Activated CD8-positive, alpha-beta T cell treated with anti-CD3 and anti-CD28 coated beads for 36 hours (primary cell): Measurements from ENCODE around the gene NKAIN2. TPM values are rescaled to one million over a fixed set of nuclear protein-coding genes. Genes with fewer than 3 reads are reported as not detected.

ENCODE experiments used
- ATAC-seq: fragments of 200-7000 bp; cut with Tn5 transposase; one replicate; pipeline ENCODE4 v1.10.0; 2021; ENCODE audit warnings: mild to moderate bottlenecking, moderate library complexity
- CTCF ChIA-PET: fragments of 350-600 bp; sonication (Branson Sonifier 250); formaldehyde crosslinking; loops from one replicate; lab custom pipeline; 2021; ENCODE audit warnings: antibody characterized with exemption; lab: Charles Lee
- POLR2A ChIA-PET: fragments of 350-600 bp; sonication (Branson Sonifier 250); formaldehyde crosslinking; loops from one replicate; lab custom pipeline; 2021; ENCODE audit warnings: antibody characterized with exemption; lab: Charles Lee
- DNase-seq: peaks from one replicate; pipeline ENCODE4 v3.0.0-alpha.2; 2020
- H3K27ac Mint-ChIP-seq: one replicate; pipeline ENCODE4 v1.8.0; 2021; ENCODE audit warnings: mild to moderate bottlenecking, mixed read lengths
- H3K27me3 Mint-ChIP-seq: one replicate; pipeline ENCODE4 v1.8.0; 2021; ENCODE audit warnings: mixed read lengths
- H3K36me3 Mint-ChIP-seq: one replicate; pipeline ENCODE4 v1.8.0; 2021; ENCODE audit warnings: low read depth, mixed read lengths
- H3K4me1 Mint-ChIP-seq: one replicate; pipeline ENCODE4 v1.8.0; 2021; ENCODE audit warnings: low read depth, mixed read lengths
- H3K4me3 Mint-ChIP-seq: one replicate; pipeline ENCODE4 v1.8.0; 2021; ENCODE audit warnings: mild to moderate bottlenecking, moderate library complexity, mixed read lengths
- H3K9me3 Mint-ChIP-seq: one replicate; pipeline ENCODE4 v1.8.0; 2021; ENCODE audit warnings: mixed read lengths
- CTCF ChIP-seq: fragments of 200-600 bp; IDR thresholded peaks from one replicate; pipeline ENCODE4 v1.8.0; 2022; ENCODE audit warnings: antibody characterized with exemption, mild to moderate bottlenecking
- intact Hi-C: fragments of 100-400 bp; cut with micrococcal nuclease; formaldehyde crosslinking; loops from one replicate; pipeline ENCODE4 v1.10.0; 2022
- total RNA-seq, 2 experiments: library from RNA; stranded (reverse); gene quantifications; one replicate each; pipeline ENCODE4 v1.2.3, GENCODE V29; 2021

Gene NKAIN2
- total RNA-seq, 2 experiments from 2014 or later, result not detected

GRCh38 chr6:123990376-123990775, 186.7 kb downstream of the NKAIN2 start:
- ChIA-PET POLR2A (no interaction called here), CTCF (no interaction called here)
- H3K4me3 Mint-ChIP-seq, result no peak overlapping the region
- no peaks in the 10 kb centered on the region for H3K36me3 Mint-ChIP-seq
- H3K27me3 Mint-ChIP-seq, result no peaks in the 10 kb centered on the region
- H3K27ac Mint-ChIP-seq, result no peak overlapping the region
- H3K9me3 Mint-ChIP-seq, result no peaks in the 10 kb centered on the region
- H3K4me1 Mint-ChIP-seq, result no peaks in the 10 kb centered on the region
- DNase-seq (no peak), ATAC-seq (no peak)
- intact Hi-C loops, result no loop called here
- TF ChIP-seq CTCF, result no peak

GRCh38 chr6:123994168-123994567, 190.5 kb downstream of the NKAIN2 start:
- ChIA-PET POLR2A (no interaction called here), CTCF (no interaction called here)
- intact Hi-C loops, result no loop called here
- H3K27ac Mint-ChIP-seq, result no peak overlapping the region
- no peaks in the 10 kb centered on the region for H3K4me1 Mint-ChIP-seq
- H3K36me3 Mint-ChIP-seq, result no peaks in the 10 kb centered on the region
- DNase-seq (no peak), ATAC-seq (no peak)
- H3K9me3 Mint-ChIP-seq, result no peaks in the 10 kb centered on the region
- no peak overlapping the region for H3K4me3 Mint-ChIP-seq
- no peaks in the 10 kb centered on the region for H3K27me3 Mint-ChIP-seq
- no peak for TF ChIP-seq CTCF

- intact Hi-C loops, result no loop called here
- POLR2A ChIA-PET, result no interaction called here
- DNase-seq (no peak), ATAC-seq (no peak)
- Mint-ChIP-seq H3K4me1 (no peaks in the 10 kb centered on the region), H3K36me3 (no peaks in the 10 kb centered on the region), H3K27ac (no peak overlapping the region), H3K4me3 (no peak overlapping the region), H3K9me3 (no peaks in the 10 kb centered on the region), H3K27me3 (no peaks in the 10 kb centered on the region)
- no peak for TF ChIP-seq CTCF
- CTCF ChIA-PET, result no interaction called here
These were observed 191.4 kb downstream of the NKAIN2 start for GRCh38 chr6:123994891-123995635.

GRCh38 chr6:123997223-123997622, 193.6 kb downstream of the NKAIN2 start:
- Mint-ChIP-seq H3K36me3 (no peaks in the 10 kb centered on the region), H3K9me3 (no peaks in the 10 kb centered on the region), H3K4me1 (no peaks in the 10 kb centered on the region), H3K4me3 (no peak overlapping the region), H3K27me3 (no peaks in the 10 kb centered on the region), H3K27ac (no peak overlapping the region)
- CTCF ChIA-PET, result no interaction called here
- intact Hi-C loops, result no loop called here
- POLR2A ChIA-PET, result no interaction called here
- ATAC-seq (no peak), DNase-seq (no peak)
- no peak for TF ChIP-seq CTCF

- Mint-ChIP-seq H3K4me1 (no peaks in the 10 kb centered on the region), H3K27ac (no peak overlapping the region), H3K9me3 (no peaks in the 10 kb centered on the region), H3K36me3 (no peaks in the 10 kb centered on the region), H3K27me3 (no peaks in the 10 kb centered on the region), H3K4me3 (no peak overlapping the region)
- intact Hi-C loops, result no loop called here
- DNase-seq (no peak), ATAC-seq (no peak)
- CTCF ChIA-PET, result no interaction called here
- TF ChIP-seq CTCF, result no peak
- POLR2A ChIA-PET, result no interaction called here
These were observed 198.9 kb downstream of the NKAIN2 start for GRCh38 chr6:124002377-124003081.
